ENCODE results near the gene LARGE1. TPM values are rescaled to one million over a fixed set of nuclear protein-coding genes. Genes with fewer than 3 reads are reported as not detected.

The LARGE1 gene
- polyA plus RNA-seq, 4 donors, result 24.6 to 29.6 (median 26.8) TPM

DNA sequence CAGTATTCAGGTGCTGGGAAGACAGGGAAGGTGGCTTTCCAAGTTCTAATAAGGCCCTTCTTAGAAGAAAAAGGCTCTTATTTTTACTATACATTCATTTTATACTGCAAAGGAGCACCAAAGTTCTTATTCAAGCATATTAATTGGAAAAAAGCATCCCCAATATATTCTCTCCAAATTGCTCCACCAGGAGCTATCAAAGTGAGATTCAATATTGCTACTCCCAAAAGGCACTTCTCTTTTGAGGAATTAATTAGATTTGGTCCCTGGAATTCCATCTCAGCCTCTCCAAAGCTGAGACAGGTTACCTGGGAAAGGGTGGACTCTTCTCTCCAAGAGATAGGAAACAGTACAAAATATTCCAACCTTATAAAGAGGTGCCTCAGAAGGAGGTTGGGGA, 134.1 kb downstream of the LARGE1 start:
- no peak for DNase-seq (ENCODE audit: low read depth in 4 of 4, low spot score in 2 of 4)

DNA sequence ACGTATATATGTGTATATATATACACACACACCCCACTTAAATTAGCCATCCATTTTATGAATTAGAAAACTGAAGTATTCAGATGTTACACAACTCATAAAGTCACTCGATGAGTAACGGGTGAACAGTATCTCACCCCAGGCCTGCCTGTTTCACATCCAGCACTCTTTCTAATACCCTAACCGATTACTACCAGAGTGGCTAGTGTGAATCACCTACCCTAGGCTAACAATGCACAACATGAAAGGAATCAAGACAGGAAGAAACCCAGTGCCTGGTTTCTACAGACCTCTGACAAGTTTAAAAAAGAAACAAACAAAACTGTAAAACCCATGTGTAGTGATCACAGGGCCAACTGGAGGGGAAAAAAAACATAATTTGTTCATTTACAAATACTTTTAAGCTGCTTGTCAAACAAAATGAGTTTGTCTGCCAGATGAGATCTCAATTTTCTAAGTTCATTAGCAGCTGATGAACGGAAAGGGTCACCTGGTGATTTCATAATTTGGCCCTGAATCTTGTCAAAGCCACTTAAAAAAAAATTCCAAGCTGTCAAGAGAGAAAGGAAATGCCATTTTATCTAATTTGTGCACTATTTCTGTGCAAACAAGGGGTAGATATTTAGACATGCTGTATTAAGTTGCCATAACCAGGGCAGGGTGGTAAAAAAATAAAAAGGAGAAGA, 134.8 kb downstream of the LARGE1 start:
- no peak for DNase-seq (ENCODE audit: low read depth in 4 of 4, low spot score in 2 of 4)

DNA sequence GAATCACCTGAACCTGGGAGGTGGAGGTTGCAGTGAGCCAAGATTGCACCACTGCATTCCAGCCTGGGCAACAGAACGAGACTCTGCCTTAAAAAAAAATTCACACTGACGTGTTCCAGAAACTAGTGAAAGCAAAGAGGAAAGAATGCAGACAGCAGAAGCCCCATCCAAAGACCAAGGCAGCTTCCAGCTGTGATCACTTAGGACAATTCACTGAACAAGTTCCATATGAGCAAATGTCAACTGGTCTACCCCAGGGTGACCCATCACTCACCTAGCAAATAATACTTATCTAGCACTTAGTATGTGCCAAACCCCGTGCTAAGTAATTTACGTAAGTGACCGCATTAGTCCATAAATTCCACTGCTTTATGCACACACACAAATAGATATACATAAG, 138.9 kb downstream of the LARGE1 start:
- no peak for DNase-seq (ENCODE audit: low read depth in 4 of 4, low spot score in 2 of 4)

DNA sequence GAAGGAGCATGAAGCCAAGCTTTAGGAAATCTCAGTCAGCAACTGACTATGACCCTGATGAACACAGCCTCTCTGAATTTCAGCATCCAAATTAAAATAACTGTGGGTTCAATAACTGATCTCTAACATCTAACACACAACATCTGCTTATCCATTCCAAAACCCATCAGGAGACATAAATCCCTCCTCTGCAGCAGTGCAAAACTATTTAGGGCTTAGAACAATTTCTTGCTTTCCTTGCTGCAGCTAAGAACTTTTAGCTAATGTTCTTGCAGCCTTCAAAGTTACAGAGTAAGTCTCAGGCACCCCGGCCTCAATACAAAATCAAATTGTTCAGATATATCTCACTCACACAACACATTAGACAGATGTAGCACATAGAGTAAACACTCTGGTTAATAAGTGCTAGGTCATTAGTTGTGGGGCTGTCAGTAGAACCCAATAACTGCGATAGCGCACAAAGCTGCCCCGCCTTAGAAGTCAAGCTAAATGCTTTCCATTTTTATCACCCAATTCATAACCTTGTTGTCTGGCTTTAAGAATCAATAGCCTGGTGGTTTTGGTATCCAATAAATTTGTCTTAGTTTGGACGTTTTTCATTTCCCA, 139.6 kb downstream of the LARGE1 start:
- DNase-seq (ENCODE audit: low read depth in 4 of 4, low spot score in 2 of 4), result no peak

DNA sequence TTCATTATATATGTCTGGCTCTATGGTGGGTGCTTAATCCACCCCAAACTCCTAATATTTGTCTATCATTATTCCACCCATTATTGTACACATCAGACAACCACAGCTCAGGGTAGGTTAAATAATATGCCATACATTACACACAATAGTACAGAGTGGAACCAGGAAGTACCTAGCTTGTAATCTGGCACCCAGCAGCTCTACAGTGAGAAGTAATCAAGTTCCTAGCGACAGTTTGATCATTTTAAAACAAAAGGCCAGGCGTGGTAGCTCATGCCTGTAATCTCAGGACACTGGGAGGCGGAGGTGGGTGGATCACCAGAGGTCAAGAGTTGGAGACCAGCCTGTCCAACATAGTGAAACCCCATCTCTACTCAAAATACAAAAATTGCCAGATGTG, 141.0 kb downstream of the LARGE1 start:
- DNase-seq (ENCODE audit: low read depth in 4 of 4, low spot score in 2 of 4), result no peak

DNA sequence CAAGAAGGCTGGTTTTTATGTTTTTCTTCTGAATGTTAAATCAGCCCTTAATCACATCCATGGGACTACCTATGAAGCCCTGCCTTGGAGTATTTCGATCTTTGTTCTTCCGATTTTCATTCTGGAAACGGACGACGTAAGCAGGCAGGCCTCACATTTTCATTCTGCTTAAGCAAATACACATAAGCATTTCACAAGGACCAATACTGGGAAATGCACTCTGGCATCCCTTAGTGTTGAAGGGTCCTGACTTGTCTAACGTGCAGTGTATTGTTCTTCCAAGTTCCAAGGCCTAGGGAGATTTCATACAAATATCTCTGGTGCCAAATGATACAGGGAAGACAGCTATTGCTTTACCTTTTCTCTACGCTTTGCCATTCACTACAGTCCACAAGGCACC, 143.8 kb downstream of the LARGE1 start:
- no peak for DNase-seq (ENCODE audit: low read depth in 4 of 4, low spot score in 2 of 4)

DNA sequence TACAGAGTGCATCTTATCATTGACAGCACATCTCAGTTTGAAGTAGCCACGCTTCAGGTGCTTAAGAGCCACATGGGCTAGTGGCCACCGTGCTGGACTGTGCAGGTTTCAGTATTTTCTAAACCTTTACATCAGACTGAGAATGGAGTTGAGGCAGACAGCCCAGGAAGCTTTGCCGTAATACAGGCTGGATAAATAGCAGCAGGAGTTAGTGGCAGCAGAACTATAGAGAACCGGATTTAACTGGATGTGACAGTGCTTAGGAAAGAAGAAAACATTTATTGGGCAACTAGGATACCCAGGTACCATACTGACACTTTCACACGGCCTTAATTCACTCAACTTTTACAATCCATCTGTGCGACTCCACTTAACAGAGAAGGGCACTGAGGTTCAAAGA, 145.5 kb downstream of the LARGE1 start:
- no peak for DNase-seq (ENCODE audit: low read depth in 4 of 4, low spot score in 2 of 4)

DNA sequence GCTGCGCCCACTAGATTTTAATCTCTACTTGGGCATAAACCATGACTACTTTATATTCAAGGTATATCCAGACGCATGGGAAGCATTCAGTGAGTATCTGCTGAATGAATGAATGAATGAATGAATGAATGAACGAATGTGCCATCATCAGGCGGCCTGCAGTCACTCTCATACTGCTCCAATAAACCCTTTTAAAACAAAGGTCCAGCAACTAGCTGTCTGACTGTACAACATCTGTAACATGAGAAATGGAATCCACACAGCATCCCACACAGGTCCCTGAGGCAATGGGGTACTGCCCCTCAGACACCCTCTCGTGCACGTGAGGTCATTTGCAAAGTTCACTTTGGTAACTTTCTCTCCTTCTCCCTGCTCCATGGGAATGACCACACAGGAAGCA, 147.5 kb downstream of the LARGE1 start:
- DNase-seq (ENCODE audit: low read depth in 4 of 4, low spot score in 2 of 4), result no peak

DNA sequence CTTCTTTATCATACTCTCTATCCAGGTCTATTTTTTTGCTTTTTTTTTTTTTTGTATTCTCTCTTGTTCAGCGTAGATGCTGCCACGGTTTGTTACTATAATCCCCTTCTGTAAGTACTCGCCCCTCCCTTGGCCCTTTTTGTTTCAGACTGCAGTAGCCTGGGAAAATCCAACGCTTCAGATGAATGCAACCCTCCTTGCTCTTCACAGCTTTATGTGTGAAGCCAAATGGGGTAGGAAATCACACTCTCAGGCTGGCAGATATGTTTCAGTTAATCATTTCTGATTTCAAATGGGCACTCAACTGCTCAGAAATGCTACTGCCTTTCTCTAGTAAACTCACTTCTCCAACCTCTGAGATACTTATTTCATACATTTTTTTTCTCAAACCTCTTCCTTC, 149.1 kb downstream of the LARGE1 start:
- DNase-seq (ENCODE audit: low read depth in 4 of 4, low spot score in 2 of 4), result no peak

DNA sequence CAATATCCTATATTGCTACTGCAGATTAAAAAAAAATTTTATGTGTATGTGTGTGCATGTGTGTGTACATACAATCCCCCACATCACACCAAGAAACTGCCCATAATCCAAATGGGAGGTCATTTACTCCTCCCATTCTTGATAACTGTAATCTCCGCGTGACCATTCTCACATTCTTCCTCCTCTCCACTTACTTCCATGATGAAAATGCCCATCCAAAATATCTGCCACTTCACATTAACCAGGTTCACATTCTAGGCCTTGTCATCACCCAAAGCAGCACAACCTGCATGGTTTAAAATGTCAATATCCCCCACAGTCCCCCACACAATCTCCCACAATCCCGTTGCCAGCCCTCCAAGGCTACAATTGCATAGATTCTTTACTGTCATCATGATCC, 149.6 kb downstream of the LARGE1 start:
- DNase-seq (ENCODE audit: low read depth in 4 of 4, low spot score in 2 of 4), result no peak

DNA sequence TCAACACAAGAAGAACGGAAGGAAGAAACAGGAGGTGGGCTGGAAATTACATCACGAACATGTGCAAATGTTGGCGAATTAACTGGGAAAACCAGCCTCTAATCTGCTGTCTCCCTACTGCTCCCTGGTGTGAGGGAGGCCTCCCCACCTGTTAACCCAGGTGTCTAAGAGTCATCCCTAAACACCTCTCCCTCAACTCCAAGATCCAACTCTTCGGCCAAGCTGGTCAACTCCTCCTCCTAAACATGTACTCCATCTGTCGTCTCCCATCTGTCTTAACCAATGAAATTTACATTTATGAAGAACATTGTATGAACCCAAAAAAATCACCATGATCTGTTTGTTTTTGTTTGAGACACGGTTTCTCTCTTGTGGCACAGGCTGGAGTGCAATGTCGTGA, 154.2 kb downstream of the LARGE1 start:
- DNase-seq (ENCODE audit: low read depth in 4 of 4, low spot score in 2 of 4), result no peak

DNA sequence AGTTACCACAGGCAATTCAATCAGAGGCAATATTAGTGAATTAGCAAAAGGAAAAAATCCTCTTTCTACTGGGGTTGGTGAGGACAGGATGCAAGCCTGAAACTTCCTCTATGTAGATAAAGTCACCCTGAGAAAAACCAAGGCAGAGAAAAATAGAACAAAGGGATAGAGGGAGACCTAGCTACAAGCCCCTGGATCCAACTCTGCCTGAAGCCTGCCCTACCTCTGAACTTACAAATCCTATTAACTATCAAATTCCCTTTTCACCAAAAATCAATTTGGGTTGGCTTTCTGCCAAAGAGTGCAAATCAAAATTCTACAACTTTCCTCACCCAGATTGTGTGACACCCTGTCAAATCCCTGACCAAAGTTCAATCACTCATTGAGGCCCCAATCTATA, 161.3 kb downstream of the LARGE1 start:
- DNase-seq (ENCODE audit: low read depth in 4 of 4, low spot score in 2 of 4), result no peak

DNA sequence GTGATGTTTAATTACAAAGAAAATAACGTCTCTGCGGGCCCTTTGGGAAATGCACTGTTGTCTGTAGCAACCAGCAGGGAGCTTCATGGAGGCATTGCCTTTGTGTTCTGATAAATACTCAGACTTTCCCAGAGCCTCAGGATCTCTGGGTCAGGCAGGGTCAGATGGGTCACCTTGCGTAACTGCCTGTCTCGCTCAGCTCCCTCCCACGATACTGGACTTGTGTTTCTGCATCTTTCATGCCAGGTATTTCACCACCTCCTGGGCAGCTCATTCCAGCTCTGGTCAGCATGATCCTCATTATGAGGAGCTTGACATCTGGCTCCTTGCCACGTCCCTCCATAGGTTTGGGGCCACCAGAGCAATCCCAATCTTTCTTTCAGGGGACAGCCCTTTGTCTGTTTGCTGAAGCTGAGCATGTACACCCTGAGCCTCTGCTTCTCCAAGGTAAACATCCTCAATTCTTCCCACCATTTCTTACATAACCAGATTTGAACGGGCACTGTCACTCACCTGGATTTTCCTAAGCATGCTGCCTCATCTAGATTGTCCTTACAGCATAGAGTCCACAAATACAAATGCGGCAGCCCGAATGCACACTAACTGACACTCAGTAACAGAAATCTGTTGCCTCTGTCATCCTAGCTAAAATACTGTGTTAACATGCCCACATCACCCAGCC, 162.3 kb downstream of the LARGE1 start:
- no peak for DNase-seq (ENCODE audit: low read depth in 4 of 4, low spot score in 2 of 4)

DNA sequence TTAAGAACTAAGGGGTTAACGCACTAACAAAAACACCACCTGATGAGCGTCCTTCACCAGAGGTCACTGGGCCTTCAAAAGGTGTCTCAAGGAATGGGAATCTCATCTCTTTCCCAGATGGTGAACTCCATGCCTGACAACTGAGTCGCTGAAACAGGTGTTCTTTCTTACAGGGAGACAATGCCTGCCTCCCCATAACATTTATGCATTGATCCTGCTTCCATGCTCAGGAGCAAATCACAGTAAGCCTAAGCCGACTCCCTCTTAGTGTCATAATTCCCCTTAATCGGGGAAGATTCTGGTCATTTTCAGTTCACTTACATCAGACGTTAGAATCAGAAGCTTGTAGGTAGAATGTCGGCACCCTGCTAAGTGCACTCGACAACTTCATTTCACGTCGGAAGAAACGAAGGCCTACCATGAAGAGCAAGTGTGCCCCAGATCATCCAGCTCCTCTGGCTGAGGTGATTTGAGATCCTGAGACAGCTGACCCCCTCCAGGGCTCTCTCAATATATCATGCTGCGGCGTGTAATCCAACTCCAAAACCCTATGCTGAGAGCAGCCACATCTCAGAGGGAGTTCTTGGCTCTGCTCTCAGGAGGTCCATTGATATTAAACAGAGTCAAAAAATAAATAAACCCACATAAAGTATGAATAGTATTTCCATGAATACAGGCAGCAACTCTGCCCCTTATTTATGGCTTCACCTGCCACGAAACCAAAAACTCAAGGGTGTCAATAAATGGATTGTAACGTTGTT, 163.1 kb downstream of the LARGE1 start:
- DNase-seq (ENCODE audit: low read depth in 4 of 4, low spot score in 2 of 4), result no peak

DNA sequence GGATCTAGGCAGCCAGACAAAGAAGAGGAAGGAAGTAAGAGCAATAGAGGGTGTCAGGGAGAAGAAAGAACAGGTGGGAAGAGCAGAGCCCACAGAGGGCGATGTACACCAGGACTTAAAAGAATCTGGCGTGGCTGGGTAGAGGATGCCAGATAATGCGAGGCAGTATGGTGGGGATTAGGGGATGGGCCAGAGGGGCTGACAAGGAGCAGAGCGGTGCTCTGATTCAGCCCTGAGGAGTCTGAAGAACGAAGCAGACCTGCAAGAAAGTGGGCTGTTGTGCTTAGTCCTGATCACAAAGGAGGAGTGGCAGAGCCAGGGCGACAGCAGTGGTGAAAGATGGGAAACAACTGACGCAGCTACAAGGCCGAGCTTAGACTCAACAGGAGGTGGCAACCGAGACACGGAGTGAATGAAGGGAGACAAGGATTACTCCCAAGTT, 163.7 kb downstream of the LARGE1 start:
- no peak for DNase-seq (ENCODE audit: low read depth in 4 of 4, low spot score in 2 of 4)

DNA sequence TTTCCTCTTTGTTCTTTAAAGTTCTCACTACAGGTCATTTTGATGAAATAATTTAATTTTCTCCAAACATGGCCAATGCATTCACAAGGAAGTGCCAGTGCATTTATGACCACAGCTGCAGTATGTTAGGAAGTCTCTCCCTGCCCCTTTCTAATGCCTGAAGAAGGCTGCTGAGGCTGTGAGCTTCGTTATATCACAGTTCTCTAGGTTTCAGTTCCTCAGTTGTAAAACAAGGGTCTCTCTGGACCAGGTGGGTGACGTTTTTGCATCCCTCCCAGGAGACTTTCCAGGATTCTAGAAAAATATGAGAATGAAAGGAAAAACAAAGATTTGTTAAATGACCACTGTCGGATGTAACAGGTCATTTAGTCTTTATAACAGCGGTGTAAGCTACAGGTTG, 171.6 kb downstream of the LARGE1 start:
- no peak for DNase-seq (ENCODE audit: low read depth in 4 of 4, low spot score in 2 of 4)

DNA sequence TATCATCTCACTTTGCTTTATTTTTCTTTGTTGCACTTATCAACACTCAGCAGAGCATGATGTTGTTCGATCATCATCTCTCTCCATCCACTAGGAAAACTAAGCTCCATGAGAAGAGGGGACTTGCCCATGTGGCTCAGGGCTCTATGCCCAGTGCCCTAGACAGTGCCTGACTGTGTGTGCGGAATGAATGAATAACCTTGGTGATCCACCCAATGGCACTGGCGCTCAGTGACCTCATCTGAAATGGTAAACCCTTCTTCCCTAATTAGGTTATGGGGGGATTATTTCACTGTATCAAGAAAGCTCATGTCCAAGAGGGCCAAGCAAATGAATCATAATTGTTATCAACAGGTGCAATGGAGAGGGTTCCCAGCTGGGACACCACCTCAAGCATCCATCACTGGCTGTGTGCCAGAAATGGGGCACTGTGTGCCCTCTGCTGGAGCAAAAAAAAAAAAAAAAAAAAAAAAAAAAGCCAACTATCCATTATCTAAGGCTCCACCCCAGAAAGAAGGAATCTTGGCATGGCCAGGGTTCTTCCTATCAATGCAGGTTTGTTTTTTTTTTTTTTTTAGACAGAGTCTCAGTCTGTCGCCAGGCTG, 172.6 kb downstream of the LARGE1 start:
- DNase-seq (ENCODE audit: low read depth in 4 of 4, low spot score in 2 of 4), result no peak

DNA sequence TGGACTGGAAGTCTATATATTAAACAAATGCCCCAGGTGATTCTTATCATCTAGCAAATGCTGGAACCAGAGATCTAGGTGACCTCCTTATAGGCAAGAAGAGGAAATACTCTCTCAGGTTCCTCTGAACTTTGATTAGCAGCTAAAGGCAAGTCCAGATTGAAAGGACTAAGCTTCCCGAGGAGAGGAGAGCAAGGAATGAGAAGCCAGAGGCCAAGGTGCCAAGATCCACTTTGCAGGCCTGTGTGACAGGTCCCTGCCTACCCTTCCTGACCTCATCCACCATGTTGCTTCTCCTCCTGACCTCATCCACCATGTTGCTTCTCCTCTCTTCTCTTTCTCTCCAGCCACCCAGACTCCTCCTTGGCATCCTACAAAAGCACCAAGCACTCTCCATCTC, 173.2 kb downstream of the LARGE1 start:
- no peak for DNase-seq (ENCODE audit: low read depth in 4 of 4, low spot score in 2 of 4)

DNA sequence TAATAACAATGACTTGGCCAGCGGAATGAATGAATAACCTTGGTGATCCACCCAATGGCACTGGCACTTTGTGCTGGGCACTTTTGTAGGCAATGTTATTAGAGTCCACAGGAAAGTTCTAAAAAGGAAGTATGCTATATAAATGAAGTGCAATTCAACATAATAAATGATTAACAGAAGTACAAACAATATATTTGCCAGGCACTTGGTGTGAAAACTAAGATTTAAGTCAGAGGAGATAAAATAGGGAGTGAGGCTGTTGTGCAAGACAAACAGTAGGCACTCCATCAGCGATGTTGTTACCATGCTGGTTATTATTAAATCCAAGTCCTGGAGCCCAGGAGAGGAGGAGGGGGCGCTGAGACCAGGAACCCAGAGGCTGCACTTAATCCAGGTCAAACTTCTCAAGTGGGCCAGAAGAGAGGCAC, 173.8 kb downstream of the LARGE1 start:
- DNase-seq (ENCODE audit: low read depth in 4 of 4, low spot score in 2 of 4), result no peak

DNA sequence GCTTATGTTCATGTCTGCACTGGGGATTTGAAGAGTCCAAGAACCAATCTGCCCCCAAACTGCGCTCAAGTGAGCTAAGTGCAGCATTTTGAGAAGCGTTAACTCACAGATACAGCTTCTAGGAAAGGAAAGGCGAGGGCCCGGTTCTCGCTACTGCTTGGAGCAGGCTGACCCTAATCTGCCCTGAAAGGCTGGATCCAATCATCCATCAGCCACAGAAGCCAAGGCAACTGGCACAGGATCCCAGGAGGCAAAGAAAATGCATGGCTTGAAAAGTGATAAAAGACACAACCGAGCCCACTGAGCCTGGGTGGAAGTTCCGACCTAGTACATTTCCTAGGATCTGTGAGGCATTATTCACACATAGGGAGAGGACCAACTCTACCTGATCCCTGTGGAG, 174.8 kb downstream of the LARGE1 start:
- no peak for DNase-seq (ENCODE audit: low read depth in 4 of 4, low spot score in 2 of 4)

DNA sequence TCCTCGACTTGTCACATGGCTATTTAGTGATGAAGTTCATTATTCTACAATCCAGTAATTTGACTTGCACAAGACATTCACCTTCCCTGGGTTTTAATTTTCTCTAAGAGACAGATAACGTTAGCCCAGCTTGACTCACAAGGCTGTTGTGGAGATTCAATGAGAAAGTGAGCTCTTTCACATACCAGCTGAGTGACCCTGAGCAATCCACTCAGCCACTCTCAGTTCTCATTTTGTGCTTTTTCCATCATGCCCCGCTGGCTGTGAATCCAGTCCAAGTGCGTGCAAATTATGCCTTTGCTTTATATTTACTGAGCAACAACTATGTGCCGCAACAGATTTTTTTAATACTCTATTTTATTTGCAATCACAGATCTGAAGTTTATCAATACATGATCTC, 176.5 kb downstream of the LARGE1 start:
- DNase-seq (ENCODE audit: low read depth in 4 of 4, low spot score in 2 of 4), result no peak

Data from left renal cortex interstitium (tissue), 4 donors.